ENCODE data around the gene SV2B.

SV2B gene

DNA sequence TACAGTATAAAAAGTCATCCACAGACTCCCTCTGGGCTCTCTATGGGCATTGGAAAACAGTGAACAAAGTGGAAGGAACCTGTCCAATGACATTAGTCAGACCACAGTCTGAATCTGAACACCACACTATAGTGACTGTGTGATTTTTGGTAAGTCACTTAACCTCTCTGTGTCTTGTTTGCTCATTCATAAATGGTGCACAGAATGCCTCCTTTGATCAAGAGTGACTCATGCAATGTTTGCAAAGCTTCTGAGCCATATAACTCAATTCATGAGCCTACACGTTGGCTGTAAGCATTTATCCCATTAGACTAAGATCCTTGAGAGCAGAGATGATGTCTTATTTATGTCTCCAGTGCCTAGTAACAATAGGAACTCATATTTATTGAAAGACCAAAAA lies 46.7 kb downstream of the SV2B start:
- no peak overlapping the region for H3K4me3 ChIP-seq (ENCODE audit: low read depth, low read length)
- TF ChIP-seq, protein P1, sequence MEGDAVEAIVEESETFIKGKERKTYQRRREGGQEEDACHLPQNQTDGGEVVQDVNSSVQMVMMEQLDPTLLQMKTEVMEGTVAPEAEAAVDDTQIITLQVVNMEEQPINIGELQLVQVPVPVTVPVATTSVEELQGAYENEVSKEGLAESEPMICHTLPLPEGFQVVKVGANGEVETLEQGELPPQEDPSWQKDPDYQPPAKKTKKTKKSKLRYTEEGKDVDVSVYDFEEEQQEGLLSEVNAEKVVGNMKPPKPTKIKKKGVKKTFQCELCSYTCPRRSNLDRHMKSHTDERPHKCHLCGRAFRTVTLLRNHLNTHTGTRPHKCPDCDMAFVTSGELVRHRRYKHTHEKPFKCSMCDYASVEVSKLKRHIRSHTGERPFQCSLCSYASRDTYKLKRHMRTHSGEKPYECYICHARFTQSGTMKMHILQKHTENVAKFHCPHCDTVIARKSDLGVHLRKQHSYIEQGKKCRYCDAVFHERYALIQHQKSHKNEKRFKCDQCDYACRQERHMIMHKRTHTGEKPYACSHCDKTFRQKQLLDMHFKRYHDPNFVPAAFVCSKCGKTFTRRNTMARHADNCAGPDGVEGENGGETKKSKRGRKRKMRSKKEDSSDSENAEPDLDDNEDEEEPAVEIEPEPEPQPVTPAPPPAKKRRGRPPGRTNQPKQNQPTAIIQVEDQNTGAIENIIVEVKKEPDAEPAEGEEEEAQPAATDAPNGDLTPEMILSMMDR (IDR thresholded peaks at IDR 0.05; ENCODE audit: borderline replicate concordance, insufficient read depth, low read depth, low read length), result no peak

DNA sequence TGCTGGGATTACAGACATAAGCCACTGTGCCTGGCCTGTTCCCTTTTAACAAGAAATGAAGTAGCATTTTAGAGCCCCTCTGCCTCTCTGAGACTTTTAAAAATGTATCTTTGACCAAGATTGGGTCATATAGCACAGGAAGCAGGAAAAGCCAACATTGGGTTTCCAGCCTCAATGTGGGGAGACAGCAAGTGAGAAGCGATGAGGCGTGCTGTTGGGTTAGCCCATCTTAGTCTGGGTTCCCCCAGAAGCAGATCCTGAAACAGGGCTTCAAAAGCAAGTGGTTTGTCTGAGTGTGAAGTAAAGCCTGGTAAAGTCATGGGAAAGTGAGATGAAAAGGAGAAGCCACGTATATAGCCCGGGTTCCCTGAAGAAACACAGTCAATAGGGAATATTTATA lies 48.2 kb downstream of the SV2B start:
- TF ChIP-seq, protein P1 (IDR thresholded peaks at IDR 0.05; ENCODE audit: borderline replicate concordance, insufficient read depth, low read depth, low read length), result no peak
- H3K4me3 ChIP-seq (ENCODE audit: low read depth, low read length), result no peak overlapping the region

DNA sequence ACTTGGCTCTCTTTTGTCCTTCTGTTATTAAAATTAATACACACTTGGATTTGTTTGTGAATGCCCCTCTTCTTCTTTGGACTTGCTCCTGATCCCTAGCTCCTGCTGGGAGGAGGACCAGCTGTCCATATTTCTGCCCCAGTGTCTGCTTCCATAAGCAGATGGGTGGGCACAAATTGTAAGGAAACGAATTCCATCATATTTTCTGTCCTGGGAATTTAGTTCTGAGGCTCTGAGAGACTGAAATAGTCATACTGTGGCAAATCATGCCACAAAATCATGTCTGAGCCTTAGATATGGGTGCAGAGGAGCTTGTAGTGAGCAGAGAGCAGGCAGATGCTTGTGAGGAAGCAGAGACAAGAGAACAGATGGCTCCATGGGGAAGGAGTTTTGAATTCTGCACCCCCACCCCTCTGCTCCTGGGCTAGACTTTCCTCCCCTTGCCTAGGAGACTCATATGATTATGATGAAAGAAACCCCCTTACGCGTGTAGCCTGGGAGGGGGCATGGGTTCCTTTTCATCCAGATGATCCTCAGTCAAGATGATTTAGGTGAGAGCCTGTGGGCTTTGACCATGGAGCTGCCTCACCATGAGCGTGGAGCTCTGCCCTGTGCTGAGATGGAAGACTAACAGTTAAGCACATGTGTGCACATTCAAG lies 50.6 kb downstream of the SV2B start:
- TF ChIP-seq, protein P1 (IDR thresholded peaks at IDR 0.05; ENCODE audit: borderline replicate concordance, insufficient read depth, low read depth, low read length), result no peak

DNA sequence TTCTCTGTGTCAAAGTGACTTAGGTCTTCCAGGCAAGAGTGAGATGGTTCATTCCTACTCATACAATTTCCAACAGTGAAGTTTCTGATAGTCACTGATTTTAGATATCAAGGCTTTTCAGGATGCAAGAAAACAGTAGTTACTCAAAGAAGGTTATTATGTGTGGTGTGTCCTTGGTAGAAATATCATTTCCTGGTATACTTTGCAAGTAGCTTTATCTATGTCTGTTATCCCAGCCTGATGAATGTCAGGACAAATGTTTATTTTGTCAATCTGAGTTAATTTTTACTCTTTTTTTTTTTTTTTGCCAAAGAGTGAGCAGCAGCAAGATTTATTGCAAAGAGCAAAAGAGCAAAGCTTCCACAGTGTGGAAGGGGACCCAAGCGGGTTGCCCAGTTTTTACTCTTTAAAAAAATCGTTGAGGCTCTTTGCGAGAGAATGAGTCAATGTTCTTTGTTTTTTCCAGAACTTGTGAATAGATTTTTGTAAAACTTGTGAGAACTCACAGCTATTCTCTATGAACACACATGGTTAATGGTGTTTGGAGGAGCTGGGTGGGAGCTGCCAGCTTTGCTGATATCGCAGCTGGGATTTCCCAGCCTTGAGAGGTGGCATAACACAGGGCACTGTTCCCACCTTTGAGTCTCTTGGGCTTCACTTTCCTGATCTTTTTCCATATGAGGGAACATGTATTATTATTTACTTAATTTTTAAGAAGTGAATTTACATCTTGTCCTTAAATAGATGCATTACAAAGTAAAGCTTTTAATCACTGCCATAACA lies 51.9 kb downstream of the SV2B start:
- TF ChIP-seq, protein P1 (IDR thresholded peaks at IDR 0.05; ENCODE audit: borderline replicate concordance, insufficient read depth, low read depth, low read length), result no peak
- H3K4me3 ChIP-seq (ENCODE audit: low read depth, low read length), result no peak overlapping the region

More for the DNA sequence above, 50.6 kb downstream of the SV2B start:
- H3K4me3 ChIP-seq (ENCODE audit: low read depth, low read length), result no peak overlapping the region

DNA sequence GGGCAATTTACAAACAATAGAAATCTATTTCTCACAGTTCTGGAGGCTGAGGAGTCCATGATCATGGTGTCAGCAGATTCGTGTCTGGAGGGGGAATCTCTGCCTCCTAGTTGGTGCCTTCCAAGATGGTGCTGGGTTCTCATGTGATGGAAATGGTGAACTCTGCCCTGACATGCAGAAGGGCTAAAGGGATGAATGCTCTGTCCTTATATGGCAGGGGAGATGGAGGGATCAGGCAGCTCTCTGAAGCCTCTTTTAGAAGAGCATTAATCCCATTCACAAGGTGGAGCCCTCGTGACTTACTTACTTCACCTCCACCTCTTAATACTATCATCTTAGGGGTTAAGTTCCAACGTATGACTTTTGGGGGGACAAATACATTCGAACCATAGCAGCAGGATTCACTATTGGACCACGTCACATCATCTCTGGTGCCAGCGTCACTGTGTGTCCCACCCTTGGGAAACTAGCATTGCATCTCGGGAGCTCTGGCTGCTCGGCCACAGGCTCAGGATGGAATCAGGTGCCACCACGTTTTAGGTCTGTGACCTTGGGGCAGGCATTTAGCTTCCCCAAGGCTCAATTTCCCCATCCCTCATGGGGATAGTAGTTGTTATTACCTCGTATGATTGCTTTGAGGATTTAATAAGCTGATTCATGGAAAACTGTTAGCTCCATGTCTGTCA lies 53.0 kb downstream of the SV2B start:
- H3K4me3 ChIP-seq (ENCODE audit: low read depth, low read length), result no peak overlapping the region
- TF ChIP-seq, protein P1 (IDR thresholded peaks at IDR 0.05; ENCODE audit: borderline replicate concordance, insufficient read depth, low read depth, low read length), result no peak

DNA sequence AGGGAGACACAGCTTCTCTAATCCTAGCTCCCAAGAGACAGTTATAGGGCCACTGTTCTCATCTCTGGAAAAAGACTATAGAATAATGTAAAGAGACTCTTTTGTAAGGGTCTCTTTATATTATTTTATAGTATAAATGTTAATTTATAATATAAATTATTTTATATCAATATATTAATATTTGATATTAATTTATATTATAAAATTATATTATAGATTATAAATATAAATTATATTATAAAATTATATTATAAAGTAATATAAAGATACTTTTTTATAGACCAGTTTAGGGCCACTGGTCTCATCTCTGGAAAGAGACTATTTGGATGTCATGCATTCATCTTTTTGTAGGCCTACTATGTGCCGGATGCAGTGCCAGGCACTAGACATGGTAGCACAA lies 53.9 kb downstream of the SV2B start:
- H3K4me3 ChIP-seq (ENCODE audit: low read depth, low read length), result no peak overlapping the region
- TF ChIP-seq, protein P1 (IDR thresholded peaks at IDR 0.05; ENCODE audit: borderline replicate concordance, insufficient read depth, low read depth, low read length), result no peak

All from GM12875 (cell line).